Ishikawa (cell line): ENCODE data around the gene TRABD.

Source experiments
- CEBPB ChIP-seq: IDR thresholded peaks from 2 replicates; pipeline ENCODE4 v1.6.1; 2012
- CREB1 ChIP-seq: IDR thresholded peaks from 2 replicates; pipeline ENCODE4 v1.6.1; 2012; ENCODE audit warnings: low read depth
- EGR1 ChIP-seq: IDR thresholded peaks from 2 replicates; pipeline ENCODE4 v1.6.1; 2012
- EP300 ChIP-seq: IDR thresholded peaks from 2 replicates; pipeline ENCODE4 v1.6.1; 2012; ENCODE audit warnings: borderline replicate concordance
- FOXM1 ChIP-seq: IDR thresholded peaks from 2 replicates; pipeline ENCODE4 v1.6.1; 2012; ENCODE audit warnings: low read depth, borderline replicate concordance
- NFIC ChIP-seq: IDR thresholded peaks from 2 replicates; pipeline ENCODE4 v1.6.1; 2012
- RAD21 ChIP-seq: IDR thresholded peaks from 2 replicates; pipeline ENCODE4 v1.6.1; 2012; ENCODE audit warnings: low read depth
- TAF1 ChIP-seq: IDR thresholded peaks from 2 replicates; pipeline ENCODE4 v1.6.1; 2012; ENCODE audit warnings: low read depth, mild to moderate bottlenecking
- TCF12 ChIP-seq: IDR thresholded peaks from 2 replicates; pipeline ENCODE4 v1.6.1; 2012; ENCODE audit warnings: low read depth
- TEAD4 ChIP-seq: IDR thresholded peaks from 2 replicates; pipeline ENCODE4 v1.6.1; 2012
- ZBTB7A ChIP-seq: IDR thresholded peaks from 2 replicates; pipeline ENCODE4 v1.6.1; 2012; ENCODE audit warnings: low read depth
- TF ChIP-seq, protein P1 (sequence below): IDR thresholded peaks from 2 replicates; pipeline ENCODE4 v1.6.1; 2012; ENCODE audit warnings: low read depth, mild to moderate bottlenecking
- TF ChIP-seq, protein P2 (sequence below): IDR thresholded peaks from 2 replicates; pipeline ENCODE4 v1.6.1; 2012
- TF ChIP-seq, protein P3 (sequence below): IDR thresholded peaks from 2 replicates; pipeline ENCODE4 v1.6.1; 2012

The TRABD gene

DNA sequence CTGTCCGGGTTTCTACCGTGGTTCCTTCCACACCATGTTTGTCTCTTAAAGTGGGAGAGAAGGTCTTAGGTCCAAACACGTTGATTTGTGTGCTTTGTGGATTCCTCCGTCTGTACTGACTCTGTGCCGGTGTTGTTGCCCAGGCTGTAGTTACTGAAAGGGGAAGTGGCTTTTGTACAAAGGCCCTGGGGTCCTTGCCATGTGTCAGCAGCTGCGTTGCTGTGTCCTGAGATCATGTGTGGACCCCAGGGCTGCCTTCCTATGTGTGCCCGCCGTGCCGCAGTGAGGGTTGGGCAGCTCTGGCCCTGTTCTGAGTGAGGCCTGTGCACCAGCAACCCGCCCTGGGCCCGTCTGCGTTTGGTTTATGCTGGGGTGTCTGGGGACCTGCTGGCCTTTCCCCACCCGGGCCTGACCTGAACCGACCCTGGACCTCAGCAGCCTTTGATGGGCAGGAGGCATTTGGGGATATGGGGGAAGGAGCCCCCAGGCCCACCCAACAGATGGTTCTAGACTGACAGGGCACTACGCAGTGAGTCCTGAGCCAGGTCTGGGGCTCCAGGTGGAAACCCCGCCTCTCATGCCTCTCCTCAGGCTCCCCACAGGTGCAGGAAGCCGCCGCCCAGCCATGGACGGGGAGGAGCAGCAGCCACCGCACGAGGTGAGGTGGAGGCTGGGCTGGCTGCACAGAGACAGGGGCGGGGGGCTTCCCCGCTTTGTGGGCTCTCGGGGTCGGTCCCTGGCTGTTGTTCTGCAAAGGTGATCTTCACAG lies 6.9 kb downstream of the TRABD start:
- TF ChIP-seq TAF1 = no peak
- TF ChIP-seq, protein P1, sequence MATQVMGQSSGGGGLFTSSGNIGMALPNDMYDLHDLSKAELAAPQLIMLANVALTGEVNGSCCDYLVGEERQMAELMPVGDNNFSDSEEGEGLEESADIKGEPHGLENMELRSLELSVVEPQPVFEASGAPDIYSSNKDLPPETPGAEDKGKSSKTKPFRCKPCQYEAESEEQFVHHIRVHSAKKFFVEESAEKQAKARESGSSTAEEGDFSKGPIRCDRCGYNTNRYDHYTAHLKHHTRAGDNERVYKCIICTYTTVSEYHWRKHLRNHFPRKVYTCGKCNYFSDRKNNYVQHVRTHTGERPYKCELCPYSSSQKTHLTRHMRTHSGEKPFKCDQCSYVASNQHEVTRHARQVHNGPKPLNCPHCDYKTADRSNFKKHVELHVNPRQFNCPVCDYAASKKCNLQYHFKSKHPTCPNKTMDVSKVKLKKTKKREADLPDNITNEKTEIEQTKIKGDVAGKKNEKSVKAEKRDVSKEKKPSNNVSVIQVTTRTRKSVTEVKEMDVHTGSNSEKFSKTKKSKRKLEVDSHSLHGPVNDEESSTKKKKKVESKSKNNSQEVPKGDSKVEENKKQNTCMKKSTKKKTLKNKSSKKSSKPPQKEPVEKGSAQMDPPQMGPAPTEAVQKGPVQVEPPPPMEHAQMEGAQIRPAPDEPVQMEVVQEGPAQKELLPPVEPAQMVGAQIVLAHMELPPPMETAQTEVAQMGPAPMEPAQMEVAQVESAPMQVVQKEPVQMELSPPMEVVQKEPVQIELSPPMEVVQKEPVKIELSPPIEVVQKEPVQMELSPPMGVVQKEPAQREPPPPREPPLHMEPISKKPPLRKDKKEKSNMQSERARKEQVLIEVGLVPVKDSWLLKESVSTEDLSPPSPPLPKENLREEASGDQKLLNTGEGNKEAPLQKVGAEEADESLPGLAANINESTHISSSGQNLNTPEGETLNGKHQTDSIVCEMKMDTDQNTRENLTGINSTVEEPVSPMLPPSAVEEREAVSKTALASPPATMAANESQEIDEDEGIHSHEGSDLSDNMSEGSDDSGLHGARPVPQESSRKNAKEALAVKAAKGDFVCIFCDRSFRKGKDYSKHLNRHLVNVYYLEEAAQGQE = no peak
- TF ChIP-seq CREB1 = no peak
- no peak for TF ChIP-seq TCF12
- TF ChIP-seq NFIC = no peak
- TF ChIP-seq, protein P2, sequence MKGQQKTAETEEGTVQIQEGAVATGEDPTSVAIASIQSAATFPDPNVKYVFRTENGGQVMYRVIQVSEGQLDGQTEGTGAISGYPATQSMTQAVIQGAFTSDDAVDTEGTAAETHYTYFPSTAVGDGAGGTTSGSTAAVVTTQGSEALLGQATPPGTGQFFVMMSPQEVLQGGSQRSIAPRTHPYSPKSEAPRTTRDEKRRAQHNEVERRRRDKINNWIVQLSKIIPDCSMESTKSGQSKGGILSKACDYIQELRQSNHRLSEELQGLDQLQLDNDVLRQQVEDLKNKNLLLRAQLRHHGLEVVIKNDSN = no peak
- TF ChIP-seq, protein P3, sequence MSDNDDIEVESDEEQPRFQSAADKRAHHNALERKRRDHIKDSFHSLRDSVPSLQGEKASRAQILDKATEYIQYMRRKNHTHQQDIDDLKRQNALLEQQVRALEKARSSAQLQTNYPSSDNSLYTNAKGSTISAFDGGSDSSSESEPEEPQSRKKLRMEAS = no peak

DNA sequence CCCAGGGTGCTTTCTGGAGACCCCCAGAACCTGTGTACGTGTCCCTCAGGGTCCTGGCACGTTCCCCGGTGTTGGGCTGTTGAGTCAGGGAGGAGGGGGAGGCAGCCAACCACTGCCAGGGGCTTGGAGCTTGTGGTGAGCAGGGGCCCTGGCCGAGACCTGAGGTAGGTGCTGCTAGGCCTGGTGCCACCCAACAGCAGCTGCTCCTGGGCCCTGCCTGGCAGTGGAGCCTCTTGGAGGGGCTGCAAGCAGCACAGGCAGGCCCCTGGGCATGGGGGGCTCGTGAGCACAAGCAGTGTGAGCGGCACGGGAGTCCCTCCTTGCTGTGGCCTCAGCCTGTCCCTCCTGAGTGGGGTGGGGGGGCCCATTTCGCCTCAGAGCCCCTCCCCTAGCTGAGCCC lies 7.9 kb downstream of the TRABD start:
- no peak for TF ChIP-seq NFIC
- TF ChIP-seq TEAD4 = no peak

GRCh38 chr22:50194037-50194805 lies 8.5 kb downstream of the TRABD start:
- TF ChIP-seq ZBTB7A (no peak), FOXM1 (no peak), TCF12 (no peak), CEBPB (no peak), NFIC (no peak), CREB1 (no peak), TAF1 (no peak), EP300 (no peak), RAD21 (no peak), TEAD4 (no peak), EGR1 (no peak)
- TF ChIP-seq, protein P2 = no peak
- TF ChIP-seq, protein P3 = no peak

- no peak for TF ChIP-seq RAD21
- no peak for TF ChIP-seq TEAD4
- no peak for TF ChIP-seq EP300
- no peak for TF ChIP-seq EGR1
- TF ChIP-seq FOXM1 = no peak
- no peak for TF ChIP-seq NFIC
- TF ChIP-seq, protein P3 = no peak
- TF ChIP-seq, protein P2 = no peak
- TF ChIP-seq CEBPB = no peak
- TF ChIP-seq, protein P1 = no peak
- no peak for TF ChIP-seq TAF1
- TF ChIP-seq TCF12 = no peak
Observed at GRCh38 chr22:50196256-50196655, 10.5 kb downstream of the TRABD start.

DNA sequence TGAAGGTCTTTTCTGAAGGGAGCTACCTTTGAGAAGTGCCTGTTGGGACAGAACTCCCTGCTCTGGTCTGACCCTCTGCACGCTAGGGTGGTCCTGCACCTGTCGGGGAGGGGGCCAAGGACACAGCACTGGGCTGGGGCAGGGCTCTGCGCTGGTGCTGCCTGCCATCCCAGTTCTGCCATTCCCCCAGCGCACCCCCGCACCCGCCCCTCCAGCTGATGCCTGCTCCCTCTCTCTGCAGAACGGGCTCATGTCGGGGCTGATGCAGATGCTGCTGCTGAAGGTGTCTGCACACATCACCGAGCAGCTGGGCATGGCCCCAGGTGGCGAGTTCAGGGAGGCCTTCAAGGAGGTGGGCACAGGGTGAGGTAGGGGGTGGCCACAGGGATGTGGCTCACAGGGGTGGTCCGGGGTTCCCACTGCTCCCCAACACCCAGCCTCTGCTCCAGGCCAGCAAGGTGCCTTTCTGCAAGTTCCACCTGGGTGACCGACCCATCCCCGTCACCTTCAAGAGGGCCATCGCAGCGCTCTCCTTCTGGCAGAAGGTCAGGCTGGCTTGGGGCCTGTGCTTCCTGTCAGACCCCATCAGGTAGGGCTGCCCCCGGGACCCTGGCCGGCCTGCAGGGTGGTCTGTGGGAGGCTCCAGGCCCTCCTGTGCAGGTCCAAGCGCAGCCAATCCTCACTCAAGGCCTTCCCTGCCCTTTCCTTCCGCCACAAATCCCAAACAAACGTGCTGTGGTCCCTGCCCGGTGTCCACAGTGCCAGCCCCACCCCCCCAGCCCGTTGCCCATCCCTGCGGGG lies 11.5 kb downstream of the TRABD start:
- TF ChIP-seq, protein P3 = no peak
